ENCODE measurements around the gene RPTOR. TPM values are rescaled to one million over a fixed set of nuclear protein-coding genes. Genes with fewer than 3 reads are reported as not detected.

The RPTOR gene
- total RNA-seq, 1 donor = 27.9 TPM

DNA sequence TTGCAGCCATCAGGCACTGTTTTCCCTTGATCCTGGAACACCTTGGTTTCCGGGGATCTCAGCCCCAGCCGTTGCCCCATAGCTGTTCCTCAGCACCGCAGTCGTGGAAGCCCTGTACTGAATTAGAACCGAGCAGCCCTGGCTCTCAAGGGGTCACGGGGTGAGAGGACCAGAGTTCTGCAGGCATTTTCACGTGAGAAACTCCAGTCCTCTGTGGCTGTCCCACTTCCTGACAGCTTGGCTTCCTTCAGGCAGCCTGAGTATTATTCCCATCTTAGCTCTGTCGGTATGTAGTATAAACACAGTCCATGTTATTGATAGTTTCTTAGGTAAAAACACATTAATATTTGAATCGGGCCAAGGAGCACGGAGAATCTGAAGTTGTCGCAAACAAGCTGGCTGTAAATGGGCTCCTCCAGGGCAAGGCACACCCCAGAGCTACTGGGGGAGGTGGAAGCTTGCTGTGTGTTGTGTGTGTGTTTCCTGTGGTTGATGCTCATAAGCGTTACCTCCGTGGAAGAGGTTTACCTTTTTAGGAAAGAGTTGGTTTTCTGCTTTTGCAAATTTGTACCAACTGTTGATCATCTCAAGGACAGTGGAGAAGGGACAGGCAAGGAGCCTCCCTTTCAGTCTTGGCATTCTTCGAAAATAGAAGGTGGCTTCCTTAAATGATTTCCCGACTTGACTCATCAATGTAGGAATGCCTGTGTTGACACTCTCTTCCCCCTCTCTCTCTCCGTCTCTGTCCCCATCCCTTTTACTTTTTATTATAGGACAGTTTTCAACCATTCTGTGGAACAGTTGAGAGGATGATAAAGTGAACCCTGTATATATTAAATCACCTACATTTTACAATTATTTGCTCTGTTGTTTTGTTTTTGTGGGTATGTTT is 238.1 kb downstream of the RPTOR start:
- TF ChIP-seq, protein P1, sequence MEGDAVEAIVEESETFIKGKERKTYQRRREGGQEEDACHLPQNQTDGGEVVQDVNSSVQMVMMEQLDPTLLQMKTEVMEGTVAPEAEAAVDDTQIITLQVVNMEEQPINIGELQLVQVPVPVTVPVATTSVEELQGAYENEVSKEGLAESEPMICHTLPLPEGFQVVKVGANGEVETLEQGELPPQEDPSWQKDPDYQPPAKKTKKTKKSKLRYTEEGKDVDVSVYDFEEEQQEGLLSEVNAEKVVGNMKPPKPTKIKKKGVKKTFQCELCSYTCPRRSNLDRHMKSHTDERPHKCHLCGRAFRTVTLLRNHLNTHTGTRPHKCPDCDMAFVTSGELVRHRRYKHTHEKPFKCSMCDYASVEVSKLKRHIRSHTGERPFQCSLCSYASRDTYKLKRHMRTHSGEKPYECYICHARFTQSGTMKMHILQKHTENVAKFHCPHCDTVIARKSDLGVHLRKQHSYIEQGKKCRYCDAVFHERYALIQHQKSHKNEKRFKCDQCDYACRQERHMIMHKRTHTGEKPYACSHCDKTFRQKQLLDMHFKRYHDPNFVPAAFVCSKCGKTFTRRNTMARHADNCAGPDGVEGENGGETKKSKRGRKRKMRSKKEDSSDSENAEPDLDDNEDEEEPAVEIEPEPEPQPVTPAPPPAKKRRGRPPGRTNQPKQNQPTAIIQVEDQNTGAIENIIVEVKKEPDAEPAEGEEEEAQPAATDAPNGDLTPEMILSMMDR (IDR thresholded peaks at IDR 0.05; ENCODE audit: extremely low read depth, low read depth, low read length) = no peak
- H3K27ac ChIP-seq (ENCODE audit: low read depth, low read length) = no peak overlapping the region
- no peaks in the 10 kb centered on the region for H3K9me3 ChIP-seq (ENCODE audit: low read depth, low read length)
- no peak overlapping the region for H3K4me2 ChIP-seq (ENCODE audit: insufficient read depth, low read length)
- H3K4me1 ChIP-seq (ENCODE audit: insufficient read depth, low read length) = peaks cover 9% of the 10 kb centered on the region
- H3K36me3 ChIP-seq (ENCODE audit: insufficient read depth, low read length) = no peaks in the 10 kb centered on the region
- H2AFZ ChIP-seq (ENCODE audit: low read length) = no peak overlapping the region
- H3K27me3 ChIP-seq (ENCODE audit: insufficient read depth, low read length) = no peaks in the 10 kb centered on the region
- no peak for DNase-seq (ENCODE audit: insufficient read length, low spot score, missing footprints)
- no peaks in the 10 kb centered on the region for H4K20me1 ChIP-seq (ENCODE audit: insufficient read depth, low read length)
- H3K79me2 ChIP-seq (ENCODE audit: insufficient read depth, low read length) = peaks cover 16% of the 10 kb centered on the region
- no peak overlapping the region for H3K4me3 ChIP-seq (ENCODE audit: insufficient read depth, low read length)

DNA sequence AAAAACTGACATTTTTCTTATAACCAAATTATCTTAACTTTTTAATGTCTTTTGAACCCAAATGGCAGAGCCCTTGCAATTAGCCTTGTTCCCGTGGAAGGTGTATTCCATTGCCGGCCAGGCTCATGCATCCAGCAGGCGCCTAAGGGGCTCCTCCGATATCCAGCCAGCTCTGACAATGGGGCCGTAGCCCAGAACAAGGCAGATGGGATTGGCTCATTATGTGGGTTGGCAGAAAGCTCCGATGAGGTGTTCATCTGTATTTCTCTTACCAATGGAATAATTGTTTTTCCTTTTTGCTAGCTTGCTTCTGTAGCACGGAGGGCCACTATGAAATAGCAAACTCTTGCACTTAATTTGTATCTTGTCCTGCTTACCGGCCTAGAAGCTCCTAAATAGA is 238.8 kb downstream of the RPTOR start:
- H4K20me1 ChIP-seq (ENCODE audit: insufficient read depth, low read length) = no peaks in the 10 kb centered on the region
- no peaks in the 10 kb centered on the region for H3K36me3 ChIP-seq (ENCODE audit: insufficient read depth, low read length)
- no peak for DNase-seq (ENCODE audit: insufficient read length, low spot score, missing footprints)
- H2AFZ ChIP-seq (ENCODE audit: low read length) = no peak overlapping the region
- no peak overlapping the region for H3K4me2 ChIP-seq (ENCODE audit: insufficient read depth, low read length)
- H3K27me3 ChIP-seq (ENCODE audit: insufficient read depth, low read length) = no peaks in the 10 kb centered on the region
- TF ChIP-seq, protein P1 (IDR thresholded peaks at IDR 0.05; ENCODE audit: extremely low read depth, low read depth, low read length) = no peak
- H3K4me1 ChIP-seq (ENCODE audit: insufficient read depth, low read length) = peaks cover 13% of the 10 kb centered on the region
- no peaks in the 10 kb centered on the region for H3K9me3 ChIP-seq (ENCODE audit: low read depth, low read length)
- H3K27ac ChIP-seq (ENCODE audit: low read depth, low read length) = no peak overlapping the region
- H3K4me3 ChIP-seq (ENCODE audit: insufficient read depth, low read length) = no peak overlapping the region
- H3K79me2 ChIP-seq (ENCODE audit: insufficient read depth, low read length) = peaks cover 18% of the 10 kb centered on the region

DNA sequence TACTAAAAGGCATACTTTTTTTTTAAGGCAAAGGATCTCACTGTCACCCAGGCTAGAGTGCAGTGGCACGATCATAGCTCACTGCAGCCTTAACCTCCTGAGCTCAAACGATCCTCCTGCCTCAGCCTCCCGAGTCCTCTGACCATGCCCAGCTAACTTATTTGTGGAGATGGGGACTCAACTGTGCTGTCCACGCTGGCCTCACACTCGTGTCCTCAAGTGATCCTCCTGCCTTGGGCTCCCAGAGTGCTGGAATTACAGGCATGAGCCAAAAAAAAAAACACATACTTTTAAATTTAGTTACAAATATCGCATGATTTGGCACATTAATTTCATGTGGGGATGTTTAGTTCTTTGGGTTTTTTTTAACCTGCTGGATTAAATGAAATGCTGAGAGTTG is 239.3 kb downstream of the RPTOR start:
- H3K4me2 ChIP-seq (ENCODE audit: insufficient read depth, low read length) = no peak overlapping the region

More for the DNA sequence above, 239.3 kb downstream of the RPTOR start:
- Histone ChIP-seq H3K79me2 (ENCODE audit: insufficient read depth, low read length) (peaks cover 18% of the 10 kb centered on the region), H4K20me1 (ENCODE audit: insufficient read depth, low read length) (no peaks in the 10 kb centered on the region), H3K9me3 (ENCODE audit: low read depth, low read length) (no peaks in the 10 kb centered on the region), H2AFZ (ENCODE audit: low read length) (no peak overlapping the region), H3K36me3 (ENCODE audit: insufficient read depth, low read length) (no peaks in the 10 kb centered on the region), H3K4me1 (ENCODE audit: insufficient read depth, low read length) (peaks cover 18% of the 10 kb centered on the region), H3K27ac (ENCODE audit: low read depth, low read length) (no peak overlapping the region), H3K4me3 (ENCODE audit: insufficient read depth, low read length) (no peak overlapping the region), H3K27me3 (ENCODE audit: insufficient read depth, low read length) (no peaks in the 10 kb centered on the region)
- no peak for DNase-seq (ENCODE audit: insufficient read length, low spot score, missing footprints)
- TF ChIP-seq, protein P1 (IDR thresholded peaks at IDR 0.05; ENCODE audit: extremely low read depth, low read depth, low read length) = no peak
